Measurements from ENCODE around the gene SLC43A3.
A peak's percentile ranks its signal among the peaks of the same experiment; 100 is the strongest.
"Not testable (repeated sequence)": the region's sequence is repeated elsewhere in the genome, so short reads cannot be mapped to it uniquely, and the experiment has no call there.

SLC43A3 gene

GRCh38 chr11:57403802-57404147, 23.1 kb downstream of the SLC43A3 start:
- DNase-seq = no peak

- DNase-seq = not testable (repeated sequence)
These were observed 23.7 kb downstream of the SLC43A3 start for GRCh38 chr11:57403003-57403801.

- DNase-seq = peak; percentile 32
These were observed 24.5 kb downstream of the SLC43A3 start for GRCh38 chr11:57402188-57403002.

GRCh38 chr11:57399972-57400578, 26.8 kb downstream of the SLC43A3 start:
- no peak for DNase-seq

- no peak for DNase-seq
These were observed 27.7 kb downstream of the SLC43A3 start for GRCh38 chr11:57399221-57399620.

GRCh38 chr11:57397394-57397990, 29.4 kb downstream of the SLC43A3 start:
- no peak for DNase-seq

GRCh38 chr11:57396744-57397143, 30.2 kb downstream of the SLC43A3 start:
- DNase-seq = peak; percentile 53

- peak; percentile 85 for DNase-seq
These were observed 30.9 kb downstream of the SLC43A3 start for GRCh38 chr11:57395905-57396623.

- DNase-seq = no peak
These were observed 32.5 kb downstream of the SLC43A3 start for GRCh38 chr11:57394203-57394965.

GRCh38 chr11:57392763-57393105, 34.2 kb downstream of the SLC43A3 start:
- no peak for DNase-seq

GRCh38 chr11:57392066-57392762, 34.7 kb downstream of the SLC43A3 start:
- DNase-seq = no peak

- DNase-seq = no peak
These were observed 35.4 kb downstream of the SLC43A3 start for GRCh38 chr11:57391539-57391938.

GRCh38 chr11:57391111-57391510, 35.8 kb downstream of the SLC43A3 start:
- no peak for DNase-seq

GRCh38 chr11:57390535-57390934, 36.4 kb downstream of the SLC43A3 start, which contains the start of gene PRG2:
TSS of gene PRG2 (minus strand) at chr11:57390650. CDS start at chr11:57389944, 706 bp downstream.
- DNase-seq = peak; percentile 46

- DNase-seq = peak; percentile 77
These were observed 39.5 kb downstream of the SLC43A3 start for GRCh38 chr11:57387289-57388030.

GRCh38 chr11:57386178-57386940, 40.6 kb downstream of the SLC43A3 start:
- DNase-seq = no peak

GRCh38 chr11:57380975-57381374, 45.9 kb downstream of the SLC43A3 start, which contains the start of gene PRG3:
TSS of gene PRG3 (minus strand) at chr11:57381150. CDS start at chr11:57380708, 442 bp downstream.
- no peak for DNase-seq

GRCh38 chr11:57379732-57380131, 47.2 kb downstream of the SLC43A3 start:
- peak; percentile 20 for DNase-seq

- no peak for DNase-seq
These were observed 48.7 kb downstream of the SLC43A3 start for GRCh38 chr11:57378186-57378585.

Data from OCI-M1 (cell line).